HCT116 (cell line): ENCODE measurements around the gene OXCT2. TPM values are rescaled to one million over a fixed set of nuclear protein-coding genes. Genes with fewer than 3 reads are reported as not detected.
"Not testable (repeated sequence)": the region's sequence is repeated elsewhere in the genome, so short reads cannot be mapped to it uniquely, and the experiment has no call there.

Experiments used
- ATAC-seq: fragments of 200-7000 bp; cut with Tn5 transposase; 2 replicates; pipeline ENCODE4 v1.9.1; 2020; ENCODE audit warnings: mild to moderate bottlenecking, moderate library complexity
- BruUV-seq: library from RNA; stranded (reverse); fragments of 400-500 nt; replicated peaks from 2 replicates; lab custom pipeline; 2021; lab: Mats Ljungman, UMichigan
- CTCF ChIA-PET: fragments of 300-600 bp; sonication (Branson Sonifier 250); formaldehyde crosslinking; loops from one replicate; lab custom pipeline; 2021; ENCODE audit warnings: antibody characterized with exemption; lab: Charles Lee
- POLR2A ChIA-PET: fragments of 300-600, 350-600 bp; sonication (Branson Sonifier 250); formaldehyde crosslinking; loops from one replicate; lab custom pipeline; 2021; ENCODE audit warnings: antibody characterized with exemption; lab: Charles Lee
- RAD21 ChIA-PET, 2 experiments: fragments of 300-600 bp; sonication (Branson Sonifier 250); formaldehyde crosslinking; loops; one replicate each; lab custom pipeline; 2023; ENCODE audit warnings: low total read pairs in 2 of 2; ENCODE audit not compliant: uncharacterized antibody in 2 of 2, unreplicated experiment in 2 of 2, low non-redundant PET in 1 of 2; lab: Charles Lee
- DNase-seq: peaks from one replicate; pipeline ENCODE4 v3.0.0-alpha.2; 2010; ENCODE audit warnings: low read depth, low spot score
- H2AFZ ChIP-seq: fragments of 200-600 bp; shearing (Covaris generic), sonication (generic); 2 replicates; pipeline ENCODE4 v1.6.1; 2017; ENCODE audit warnings: low read depth, mixed run types, mixed read lengths, antibody characterized with exemption, low read length; ENCODE audit not compliant: poor library complexity, severe bottlenecking
- H3K27ac ChIP-seq: 2 replicates; pipeline ENCODE4 v1.5.1; 2012; ENCODE audit warnings: low read depth, low read length
- H3K27me3 ChIP-seq: fragments of 200-600 bp; sonication (generic); 2 replicates; pipeline ENCODE4 v1.6.1; 2016; ENCODE audit warnings: mixed run types, low read length, mixed read lengths; ENCODE audit not compliant: insufficient read depth
- H3K36me3 ChIP-seq, 2 experiments: fragments of 200-500 bp in 1 of 2; fragments of 200-600 bp in 1 of 2; sonication (Bioruptor generic) in 1 of 2; sonication (generic) in 1 of 2; 2 replicates each; pipeline versions ENCODE4 v1.5.1 to v1.6.1; 2014 to 2016; ENCODE audit warnings: low read length in 2 of 2, inconsistent platforms in 1 of 2, mixed read lengths in 1 of 2, mixed run types in 1 of 2; ENCODE audit not compliant: insufficient read depth in 2 of 2, control insufficient read depth in 1 of 2
- H3K4me1 ChIP-seq, 2 experiments: fragments of 200-600 bp in 1 of 2; sonication (generic) in 1 of 2; 2 replicates each; pipeline versions ENCODE4 v1.5.1 to v1.6.1; 2012 to 2017; ENCODE audit warnings: low read length in 2 of 2, inconsistent platforms in 1 of 2, mild to moderate bottlenecking in 1 of 2, mixed read lengths in 1 of 2, mixed run types in 1 of 2, moderate library complexity in 1 of 2; ENCODE audit not compliant: insufficient read depth in 2 of 2, control insufficient read depth in 1 of 2
- H3K4me2 ChIP-seq: fragments of 200-600 bp; sonication (generic); 2 replicates; pipeline ENCODE4 v1.6.1; 2017; ENCODE audit warnings: mixed run types, low read length, mixed read lengths
- H3K4me3 ChIP-seq, 2 experiments: fragments of 200-600 bp in 1 of 2; sonication (generic) in 1 of 2; replicated peaks in 1 of 2; 2 replicates each; pipeline ENCODE4 v1.5.1; 2011 to 2016; ENCODE audit warnings: low read length in 2 of 2, control low read depth in 1 of 2, low read depth in 1 of 2, mild to moderate bottlenecking in 1 of 2, mixed read lengths in 1 of 2, mixed run types in 1 of 2
- H3K79me2 ChIP-seq: fragments of 200-600 bp; sonication (generic); 2 replicates; pipeline ENCODE4 v1.6.1; 2017; ENCODE audit warnings: mild to moderate bottlenecking, mixed run types, low read length, moderate library complexity, mixed read lengths; ENCODE audit not compliant: insufficient read depth
- H3K9ac ChIP-seq: fragments of 200-600 bp; sonication (generic); 2 replicates; pipeline ENCODE4 v1.6.1; 2016; ENCODE audit warnings: low read length, mixed read lengths
- H3K9me2 ChIP-seq: fragments of 200-600 bp; sonication (generic), shearing (Covaris generic); 2 replicates; pipeline ENCODE4 v1.6.1; 2017; ENCODE audit warnings: mixed run types, mild to moderate bottlenecking, moderate library complexity; ENCODE audit not compliant: insufficient read depth
- H3K9me3 ChIP-seq, 2 experiments: fragments of 200-500 bp in 1 of 2; fragments of 200-600 bp in 1 of 2; sonication (Bioruptor generic) in 1 of 2; sonication (generic) in 1 of 2; 2 replicates each; pipeline ENCODE4 v1.6.1; 2014 to 2017; ENCODE audit warnings: low read length in 2 of 2, mixed read lengths in 2 of 2, inconsistent platforms in 1 of 2, low read depth in 1 of 2, mild to moderate bottlenecking in 1 of 2, mixed run types in 1 of 2, moderate library complexity in 1 of 2; ENCODE audit not compliant: control insufficient read depth in 1 of 2, insufficient read depth in 1 of 2
- H4K20me1 ChIP-seq: fragments of 200-600 bp; sonication (generic), shearing (Covaris generic); 2 replicates; pipeline ENCODE4 v1.6.1; 2017; ENCODE audit warnings: mixed run types, mild to moderate bottlenecking, moderate library complexity; ENCODE audit not compliant: insufficient read depth
- ATF3 ChIP-seq: IDR thresholded peaks from 2 replicates; pipeline ENCODE4 v1.6.1; 2012
- CBX3 ChIP-seq: IDR thresholded peaks from 2 replicates; pipeline ENCODE4 v1.6.1; 2012; ENCODE audit warnings: low read depth
- CEBPB ChIP-seq: IDR thresholded peaks from 2 replicates; pipeline ENCODE4 v1.6.1; 2012; ENCODE audit warnings: low read depth
- CTCF ChIP-seq, 3 experiments: fragments of 200-600 bp in 1 of 3; sonication (generic) in 1 of 3; IDR thresholded peaks in 2 of 3; conservative IDR thresholded peaks in 1 of 3; 2 replicates each; pipeline ENCODE4 v1.5.1; 2012 to 2017; ENCODE audit warnings: low read depth in 2 of 3, low read length in 2 of 3, antibody characterized with exemption in 1 of 3, borderline replicate concordance in 1 of 3, control low read depth in 1 of 3, mild to moderate bottlenecking in 1 of 3, mixed read lengths in 1 of 3, mixed run types in 1 of 3, moderate library complexity in 1 of 3; ENCODE audit not compliant: insufficient read depth in 1 of 3
- EGR1 ChIP-seq: IDR thresholded peaks from 2 replicates; pipeline ENCODE4 v1.6.1; 2012; ENCODE audit warnings: low read depth
- ELF1 ChIP-seq: IDR thresholded peaks from 2 replicates; pipeline ENCODE4 v1.6.1; 2012; ENCODE audit warnings: low read depth, borderline replicate concordance
- EZH2 ChIP-seq: fragments of 200-600 bp; sonication (generic); IDR thresholded peaks from 2 replicates; pipeline ENCODE4 v1.6.1; 2017; ENCODE audit warnings: antibody characterized with exemption, mixed run types
- EZH2phosphoT487 ChIP-seq: fragments of 200-600 bp; IDR thresholded peaks from 2 replicates; pipeline ENCODE4 v1.6.1; 2018; ENCODE audit warnings: antibody characterized with exemption, borderline replicate concordance
- MAX ChIP-seq: IDR thresholded peaks from 2 replicates; pipeline ENCODE4 v1.6.1; 2012
- POLR2A ChIP-seq: IDR thresholded peaks from 2 replicates; pipeline ENCODE4 v1.7.0; 2011; ENCODE audit warnings: borderline replicate concordance; ENCODE audit not compliant: insufficient read depth, insufficient read length; ENCODE audit errors: extremely low read depth
- REST ChIP-seq: IDR thresholded peaks from 2 replicates; pipeline ENCODE4 v1.6.1; 2012; ENCODE audit warnings: low read depth
- SIN3A ChIP-seq: IDR thresholded peaks from 2 replicates; pipeline ENCODE4 v1.6.1; 2012; ENCODE audit warnings: low read depth
- SRF ChIP-seq: IDR thresholded peaks from 2 replicates; pipeline ENCODE4 v1.6.1; 2012; ENCODE audit warnings: low read depth
- YY1 ChIP-seq: IDR thresholded peaks from 2 replicates; pipeline ENCODE4 v1.6.1; 2011; ENCODE audit warnings: low read length, low read depth, moderate library complexity, mild to moderate bottlenecking; ENCODE audit not compliant: insufficient replicate concordance; ENCODE audit errors: extremely low read depth
- intact Hi-C: fragments of 100-400 bp; cut with micrococcal nuclease; formaldehyde crosslinking; loops from 2 replicates; pipeline ENCODE4 v1.10.0; 2022
- total RNA-seq: library from RNA; stranded (reverse); gene quantifications from one replicate; pipeline ENCODE4 v1.2.1, GENCODE V29; 2021; ENCODE audit not compliant: unreplicated experiment

OXCT2 gene
- total RNA-seq, 1 experiment from 2014 or later = 3.7 TPM

- POLR2A ChIA-PET = no interaction called here
- H3K4me2 ChIP-seq = no peak overlapping the region
- H3K4me3 ChIP-seq = no peak overlapping the region
- CTCF ChIA-PET = no interaction called here
- H2AFZ ChIP-seq = no peak overlapping the region
- no peaks in the 10 kb centered on the region for H3K79me2 ChIP-seq
- H3K9me3 ChIP-seq = no peaks in the 10 kb centered on the region
- no peak overlapping the region for H3K27ac ChIP-seq
- no peaks in the 10 kb centered on the region for H3K36me3 ChIP-seq
- intact Hi-C loops = no loop called here
- RAD21 ChIA-PET = no interaction called here
- ATAC-seq = no peak
- no peak overlapping the region for H3K9ac ChIP-seq
- TF ChIP-seq SRF (no peak), ATF3 (no peak), EZH2phosphoT487 (no peak), MAX (no peak), REST (no peak), YY1 (no peak), CTCF (IDR thresholded peaks at IDR 0.05 in 2 of 3, conservative IDR thresholded peaks at IDR 0.05 in 1 of 3; ENCODE audit: borderline replicate concordance in 1 of 3, insufficient read depth in 1 of 3, low read depth in 2 of 3, low read length in 2 of 3) (no peak), POLR2A (no peak), SIN3A (no peak), EZH2 (no peak), CEBPB (no peak), ELF1 (no peak), EGR1 (no peak), CBX3 (no peak)
- TF ChIP-seq, all 23 proteins: peak for 0
- H3K4me1 ChIP-seq = peaks cover 0 to 5% of the 10 kb centered on the region in 2 experiments; a peak in 2 of 4 replicates
- no peaks in the 10 kb centered on the region for H4K20me1 ChIP-seq
- no peak for DNase-seq
- H3K9me2 ChIP-seq = no peaks in the 10 kb centered on the region
- H3K27me3 ChIP-seq = no peaks in the 10 kb centered on the region
- BruUV-seq = no TSS peak
Measured at GRCh38 chr1:39779137-39779536, 8.0 kb upstream of the OXCT2 start.

- H3K27me3 ChIP-seq, RAD21 ChIA-PET, POLR2A ChIA-PET, H3K9ac ChIP-seq, H3K4me2 ChIP-seq, DNase-seq, BruUV-seq, H3K9me3 ChIP-seq, H3K27ac ChIP-seq, H2AFZ ChIP-seq, H3K79me2 ChIP-seq, H3K9me2 ChIP-seq, H4K20me1 ChIP-seq, ATAC-seq, H3K4me1 ChIP-seq, H3K36me3 ChIP-seq, intact Hi-C loops, H3K4me3 ChIP-seq, CTCF ChIA-PET: not testable (repeated sequence)
Measured at GRCh38 chr1:39778463-39779099, 7.4 kb upstream of the OXCT2 start.
